ENCODE measurements around the gene CLDN20.
"Not testable (repeated sequence)": the region's sequence is repeated elsewhere in the genome, so short reads cannot be mapped to it uniquely, and the experiment has no call there.

CLDN20 gene

DNA sequence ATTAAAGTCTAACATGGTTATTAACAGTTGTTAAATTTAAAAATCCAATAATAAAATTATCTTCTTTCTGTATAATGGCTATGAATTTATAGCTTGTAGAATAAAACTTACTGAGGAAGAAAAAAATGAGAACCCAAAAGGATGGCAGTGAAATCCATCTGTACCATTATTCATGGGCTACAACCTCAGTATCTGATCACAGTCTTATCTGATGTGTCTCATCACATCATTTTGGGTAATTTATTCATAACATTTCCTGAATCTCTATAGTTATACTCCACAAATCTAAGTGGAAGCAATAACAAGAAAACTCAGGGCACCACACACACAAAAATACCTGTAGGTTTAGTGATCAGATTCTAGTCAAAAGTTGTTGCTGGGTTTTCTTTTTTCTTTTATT, 7.3 kb downstream of the CLDN20 start:
- no peak for DNase-seq

DNA sequence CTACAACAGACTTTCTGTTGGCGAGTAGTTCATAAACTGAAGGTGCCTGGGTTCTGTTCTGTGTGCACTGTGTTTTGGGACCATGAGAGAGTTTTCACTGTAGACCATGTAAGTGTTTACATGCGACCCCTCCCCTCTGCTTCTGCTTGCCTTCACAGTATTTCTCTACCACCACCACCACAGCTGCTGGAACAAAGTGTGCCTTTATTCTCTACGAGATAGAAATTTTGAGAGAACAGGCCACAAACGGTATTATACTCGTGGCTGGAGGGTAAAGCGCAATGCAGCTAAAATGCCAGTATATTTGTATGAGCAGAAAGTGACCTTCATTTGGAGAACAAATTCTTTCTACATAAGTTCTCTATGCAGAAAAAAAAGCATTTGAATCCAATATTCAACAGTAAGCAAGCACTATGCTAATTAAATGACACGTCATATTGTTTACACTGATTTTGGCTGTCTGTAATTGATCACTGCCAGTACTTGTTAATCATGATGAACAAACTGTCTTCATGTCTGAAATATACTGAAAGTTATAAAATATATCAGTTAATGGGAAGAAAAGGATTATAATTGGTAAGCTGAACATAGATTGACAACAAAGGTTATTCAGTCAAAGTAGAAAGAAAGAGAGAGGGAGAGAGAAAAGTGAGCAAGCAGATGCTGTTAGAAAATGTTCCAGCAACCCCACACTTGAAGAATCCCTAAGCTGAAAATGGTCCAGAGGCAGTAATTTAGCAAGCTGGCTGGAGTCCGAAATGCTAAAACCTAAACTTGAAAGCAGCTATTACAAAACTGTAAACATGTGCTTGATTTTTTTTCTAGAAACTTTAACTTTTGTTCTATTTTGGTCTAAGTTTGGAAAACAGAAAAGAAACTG, 8.8 kb downstream of the CLDN20 start:
- DNase-seq, result no peak

DNA sequence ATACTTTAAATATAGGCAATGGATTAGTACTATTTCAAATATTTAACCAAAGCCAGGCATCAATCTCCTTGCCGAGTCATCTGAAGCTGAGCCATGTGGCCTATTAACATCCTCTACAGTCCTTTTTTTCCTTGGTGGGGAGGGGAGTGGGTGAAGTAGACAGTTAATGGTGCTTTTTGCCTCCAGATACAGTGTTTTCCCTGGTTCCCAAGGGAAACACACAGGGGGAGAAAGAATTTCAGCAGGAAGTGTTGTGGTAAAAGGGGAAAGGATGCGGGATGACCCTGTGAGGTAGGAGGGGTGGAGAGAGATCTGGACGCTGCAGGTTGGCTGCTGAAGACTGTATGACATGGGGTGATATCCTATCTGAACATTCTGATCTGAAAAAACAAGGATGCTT, 9.6 kb downstream of the CLDN20 start:
- no peak for DNase-seq

DNA sequence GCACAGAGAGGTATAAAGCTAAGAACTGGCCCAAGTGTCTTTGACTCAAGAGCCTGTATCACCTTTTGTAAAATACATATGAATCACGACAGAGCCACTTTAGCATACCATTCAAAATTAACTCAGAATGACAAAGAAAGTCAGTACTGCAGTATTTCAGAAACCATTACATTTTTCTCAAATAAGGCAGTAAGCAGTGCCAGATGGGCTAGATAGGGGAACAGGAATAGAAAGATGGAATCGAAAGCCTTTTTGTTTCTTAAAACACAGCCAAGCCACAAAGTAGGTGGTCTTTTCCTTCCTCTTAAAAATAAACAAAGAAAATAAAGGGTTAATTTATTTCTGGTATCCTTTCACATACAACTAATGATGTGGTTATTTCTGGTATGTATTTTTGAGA, 10.3 kb downstream of the CLDN20 start:
- DNase-seq, result no peak

DNA sequence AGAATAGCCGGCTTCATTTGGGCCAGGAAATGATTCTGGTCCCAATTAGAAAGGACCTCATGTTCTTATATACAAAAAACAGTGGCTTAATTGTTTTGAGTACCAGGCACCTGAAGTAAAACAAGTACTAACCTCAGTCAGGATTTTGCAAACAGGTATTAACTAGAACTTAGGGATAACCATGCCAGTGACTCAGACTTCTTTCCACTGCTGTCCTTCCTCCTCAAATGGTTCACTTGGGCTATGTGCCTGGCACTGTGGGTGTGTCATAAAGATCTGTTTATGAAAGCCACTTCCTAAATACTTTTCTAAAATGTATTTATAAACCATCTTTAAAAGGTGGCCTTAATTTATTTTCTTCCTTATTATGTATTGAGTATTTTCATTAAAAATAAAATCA, 10.7 kb downstream of the CLDN20 start:
- DNase-seq, result no peak

DNA sequence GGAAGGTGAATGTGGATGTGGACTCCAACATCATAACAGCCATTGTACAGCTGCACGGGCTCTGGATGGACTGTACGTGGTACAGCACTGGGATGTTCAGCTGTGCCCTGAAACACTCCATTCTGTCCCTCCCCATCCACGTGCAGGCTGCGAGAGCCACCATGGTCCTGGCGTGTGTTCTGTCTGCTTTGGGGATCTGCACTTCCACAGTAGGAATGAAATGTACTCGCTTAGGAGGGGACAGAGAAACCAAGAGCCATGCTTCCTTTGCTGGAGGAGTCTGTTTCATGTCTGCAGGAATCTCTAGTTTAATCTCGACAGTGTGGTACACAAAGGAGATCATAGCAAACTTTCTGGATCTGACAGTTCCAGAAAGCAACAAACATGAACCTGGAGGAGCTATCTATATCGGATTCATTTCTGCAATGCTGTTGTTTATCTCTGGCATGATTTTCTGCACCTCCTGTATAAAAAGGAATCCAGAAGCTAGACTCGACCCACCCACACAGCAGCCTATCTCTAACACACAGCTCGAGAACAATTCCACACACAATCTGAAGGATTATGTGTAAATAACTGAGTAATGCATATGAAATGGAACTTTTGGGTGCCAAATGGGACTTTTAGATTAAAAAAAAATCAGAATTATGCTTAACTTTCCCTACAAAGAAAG, 12.1 kb downstream of the CLDN20 start:
- no peak for DNase-seq

DNA sequence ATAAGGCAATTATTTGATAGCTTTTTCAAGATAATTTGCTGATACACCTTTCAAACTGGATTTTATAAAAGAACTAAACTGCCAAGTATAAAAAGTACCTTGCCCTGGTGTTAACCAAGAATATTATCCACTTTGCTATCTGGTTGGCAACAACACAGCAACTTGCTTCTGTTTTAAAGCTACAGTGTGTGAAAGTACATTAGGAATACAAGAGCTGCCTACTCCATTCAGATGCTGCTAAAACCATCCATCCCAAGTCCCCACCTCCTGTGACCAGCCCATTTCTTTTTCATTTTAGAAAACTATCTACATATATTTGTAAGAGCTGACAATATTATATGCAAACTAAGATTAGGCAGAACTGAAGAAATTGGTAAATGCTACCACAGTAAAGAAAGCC, 12.8 kb downstream of the CLDN20 start:
- no peak for DNase-seq

DNA sequence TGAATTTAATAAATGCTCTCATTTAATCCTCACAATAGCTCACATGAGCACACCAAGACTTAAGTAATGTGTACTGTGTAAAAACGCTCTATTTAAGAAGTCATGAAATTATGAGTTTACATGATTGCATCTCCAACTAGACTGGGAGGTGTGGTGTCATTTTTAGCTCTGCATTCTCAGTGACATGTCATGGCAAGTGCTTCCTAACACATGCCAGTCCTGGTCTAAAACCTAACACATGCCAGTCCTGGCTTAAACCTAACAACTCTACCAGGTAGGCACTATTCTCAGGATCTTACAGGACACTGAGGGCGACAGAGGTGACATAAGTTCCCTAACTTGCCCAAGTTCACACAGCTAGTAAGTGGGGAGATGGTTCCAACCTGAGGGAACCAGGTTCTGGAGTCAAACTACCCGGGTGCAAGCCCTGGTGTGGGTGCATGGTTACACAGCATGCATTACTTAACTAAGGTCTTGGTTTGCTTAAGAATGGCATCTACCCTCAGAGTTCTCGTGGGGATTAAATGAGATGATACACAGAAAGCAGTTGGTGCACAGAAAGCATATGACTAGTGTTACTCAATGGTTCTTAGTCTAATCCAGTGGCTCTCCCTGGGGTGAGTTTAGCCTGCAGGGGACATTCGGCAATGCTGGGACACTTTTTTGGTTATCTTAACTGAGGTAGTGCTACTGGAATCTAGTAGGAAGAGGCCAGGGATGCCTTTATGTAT, 14.7 kb downstream of the CLDN20 start:
- DNase-seq, result no peak

DNA sequence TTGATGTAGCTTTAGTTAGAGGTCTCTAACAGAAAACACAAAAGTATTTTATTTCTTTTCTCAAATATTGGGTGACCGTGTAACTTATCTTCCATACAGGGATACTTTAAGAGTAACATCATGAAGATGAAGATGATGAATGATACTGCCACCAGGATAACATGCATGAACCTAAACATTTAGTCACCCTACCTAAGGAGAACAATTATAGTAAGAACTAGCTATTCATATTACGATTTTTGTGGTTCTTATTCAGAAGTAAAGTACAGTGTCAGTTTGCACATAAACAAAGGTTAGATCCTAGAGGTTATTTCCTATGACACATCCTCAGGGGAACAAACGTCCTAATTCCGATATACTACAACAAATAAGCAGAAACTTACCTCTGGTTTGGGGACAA, 21.0 kb downstream of the CLDN20 start:
- DNase-seq, result no peak

DNA sequence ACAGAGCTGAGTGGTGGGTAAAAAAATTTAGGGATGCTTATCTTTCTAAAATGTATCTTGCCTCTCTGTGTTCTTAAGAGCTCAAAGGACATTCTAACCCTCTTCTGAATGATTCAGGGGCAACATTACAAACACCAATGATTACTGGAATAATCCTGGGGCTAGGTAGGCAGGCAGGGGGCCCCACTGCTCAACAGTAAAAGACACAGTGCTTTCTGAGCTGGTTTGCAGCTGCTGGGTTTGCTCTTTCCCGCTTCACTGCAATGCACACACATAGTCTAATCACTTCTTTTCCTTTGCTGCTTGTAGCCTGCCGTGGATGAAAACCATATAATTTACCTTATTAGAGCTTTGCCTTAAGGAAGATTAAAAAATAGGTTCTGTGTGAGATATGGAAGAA, 23.9 kb downstream of the CLDN20 start:
- peak; percentile 5 for DNase-seq

DNA sequence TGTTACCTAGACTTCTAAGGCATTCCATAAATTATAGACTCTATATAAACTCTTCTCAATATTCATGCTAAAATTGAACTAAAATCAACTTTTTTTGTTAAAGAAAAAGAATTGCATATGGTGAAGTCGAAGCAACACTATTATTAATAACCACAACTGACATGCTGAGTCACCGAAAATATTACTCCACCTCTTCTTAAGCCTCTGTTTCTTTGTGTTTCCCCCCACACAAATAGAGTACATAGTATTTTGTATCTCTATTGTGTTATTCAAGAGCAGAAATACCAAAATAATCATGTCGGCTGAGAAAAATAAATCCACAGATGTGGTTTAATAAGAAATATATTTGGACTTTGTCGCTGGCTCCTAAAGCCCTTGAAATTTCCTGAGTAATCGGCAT, 26.7 kb downstream of the CLDN20 start:
- DNase-seq, result no peak

DNA sequence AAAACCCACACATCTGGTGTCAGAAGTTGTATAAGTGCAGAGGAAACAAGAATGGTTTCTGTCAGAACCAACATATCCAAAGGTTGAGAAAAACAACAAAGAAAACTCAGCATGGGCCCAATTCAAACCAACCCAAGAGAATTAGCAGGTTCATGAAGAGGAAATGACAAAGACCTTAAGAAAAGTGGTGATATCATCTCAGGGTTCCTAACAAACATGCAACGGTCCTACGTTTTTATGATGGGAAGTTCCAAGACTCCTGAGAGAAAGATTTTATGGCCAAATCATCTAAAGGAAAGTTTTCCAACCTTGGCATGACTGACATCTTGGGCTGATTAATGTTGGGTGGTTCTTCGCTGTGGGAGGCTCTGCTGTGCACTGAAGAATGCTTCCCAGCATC, 27.5 kb downstream of the CLDN20 start:
- no peak for DNase-seq

DNA sequence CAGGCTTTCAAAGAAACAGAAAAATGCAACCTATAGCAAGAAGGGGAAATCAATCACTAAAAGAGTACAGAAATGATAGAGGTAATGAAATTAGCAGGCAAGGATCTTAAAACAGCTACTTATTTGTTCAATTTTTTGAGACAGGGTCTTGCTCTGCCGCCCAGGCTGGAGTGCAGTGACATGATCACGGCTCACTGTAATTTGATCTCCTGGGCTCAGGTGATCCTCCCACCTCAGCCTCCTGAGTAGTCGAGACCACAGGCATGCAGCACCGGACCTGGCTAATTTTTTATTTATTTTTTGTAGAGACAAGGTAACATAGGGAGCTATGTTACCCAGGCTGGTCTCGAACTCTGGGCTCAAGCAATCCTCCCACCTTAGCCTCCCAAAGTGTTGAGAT, 28.9 kb downstream of the CLDN20 start:
- no peak for DNase-seq

DNA sequence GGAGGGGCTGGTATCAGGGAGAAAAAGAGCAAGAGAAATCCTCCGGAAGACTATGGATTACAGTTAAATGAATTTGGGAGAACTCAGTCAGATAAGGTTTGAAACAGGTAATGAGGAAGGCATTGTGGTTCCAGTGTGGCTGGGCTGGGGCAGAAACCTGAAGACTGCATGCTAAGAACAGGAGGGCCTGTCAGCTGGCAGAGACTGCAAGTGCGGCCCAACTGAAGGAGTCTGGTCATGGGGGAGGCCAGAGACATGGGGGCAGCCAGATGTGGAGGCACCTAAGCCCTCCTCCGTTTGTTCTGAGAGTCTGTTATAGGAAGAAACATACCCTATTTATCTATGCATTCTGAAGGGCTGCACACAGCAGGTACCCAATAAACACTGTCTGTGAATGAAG, 33.9 kb downstream of the CLDN20 start:
- no peak for DNase-seq

DNA sequence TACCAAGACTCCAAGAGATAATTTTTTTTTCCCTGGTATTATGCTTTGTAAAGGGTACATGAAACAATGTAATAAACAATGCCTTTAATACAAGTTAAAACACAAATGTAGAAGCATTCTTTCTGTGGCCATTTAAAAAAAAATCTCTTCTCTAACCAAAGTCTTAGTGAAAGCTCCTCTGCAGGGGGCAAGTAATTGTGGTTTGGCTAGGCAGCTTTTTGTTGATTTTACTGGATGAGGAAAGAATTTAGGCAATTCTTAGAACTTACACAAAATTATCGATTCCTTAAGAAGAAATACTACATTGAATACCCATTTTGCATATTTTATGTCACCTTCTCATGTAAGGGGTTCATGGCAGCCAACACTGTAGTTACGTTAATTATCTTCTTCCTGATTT, 38.1 kb downstream of the CLDN20 start:
- no peak for DNase-seq

DNA sequence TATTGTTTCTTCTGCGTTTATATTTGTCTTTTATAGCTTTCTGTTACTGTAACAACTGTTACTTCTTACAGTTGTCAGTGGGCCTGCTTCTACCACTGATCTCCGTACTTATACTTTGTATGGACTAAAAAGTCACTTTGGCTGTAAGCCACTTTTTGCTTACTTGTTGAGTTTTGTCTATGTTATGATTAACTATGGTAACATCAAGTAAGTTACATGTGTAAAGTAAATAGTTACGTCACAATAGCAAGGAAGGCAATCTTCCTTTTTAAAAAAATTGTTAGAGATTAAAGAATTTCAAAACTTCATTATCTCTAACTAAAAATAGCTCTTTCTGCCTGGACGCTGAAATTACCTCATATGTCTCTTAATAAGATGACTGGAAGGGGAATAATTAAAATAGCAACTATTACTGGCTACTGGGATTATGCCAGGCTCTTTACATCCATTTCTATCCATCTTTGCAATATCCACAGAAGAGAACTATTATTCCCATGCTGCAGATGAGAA, 39.6 kb downstream of the CLDN20 start:
- DNase-seq, result no peak

DNA sequence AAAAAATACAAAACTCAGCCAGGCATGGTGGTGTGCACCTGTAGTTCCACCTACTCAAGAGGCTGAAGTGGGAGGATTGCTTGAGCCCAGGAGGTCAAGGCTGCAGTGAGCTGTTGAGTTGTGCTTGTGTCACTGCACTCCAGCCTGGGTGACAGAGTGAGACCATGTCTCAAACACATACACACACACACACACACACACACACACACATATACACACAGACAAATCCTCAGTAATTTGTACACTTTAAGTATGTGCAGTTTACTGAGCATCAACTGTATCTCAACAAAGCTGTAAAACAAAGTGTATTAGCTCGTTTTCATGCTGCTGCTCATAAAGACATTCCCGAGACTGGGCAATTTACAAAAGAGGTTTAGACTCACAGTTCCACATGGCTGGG, 43.1 kb downstream of the CLDN20 start:
- DNase-seq, result no peak

DNA sequence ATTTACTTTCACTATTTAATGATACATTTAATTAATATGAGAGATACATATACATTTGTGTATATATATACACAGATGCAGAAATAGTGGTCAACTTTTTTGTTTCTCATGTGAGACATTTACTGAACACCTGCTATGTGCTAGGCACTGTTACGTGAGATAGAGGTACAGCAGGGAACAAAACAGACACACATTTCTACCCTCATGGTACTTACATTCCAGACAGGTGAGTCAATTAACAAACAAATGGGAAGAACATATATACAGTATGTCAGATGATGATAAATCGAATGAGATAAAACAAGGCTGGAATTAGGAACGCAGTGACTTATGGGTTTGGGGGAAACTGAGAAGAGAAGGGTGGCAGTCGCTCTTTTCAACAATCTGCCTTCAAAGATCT, 45.3 kb downstream of the CLDN20 start:
- no peak for DNase-seq

DNA sequence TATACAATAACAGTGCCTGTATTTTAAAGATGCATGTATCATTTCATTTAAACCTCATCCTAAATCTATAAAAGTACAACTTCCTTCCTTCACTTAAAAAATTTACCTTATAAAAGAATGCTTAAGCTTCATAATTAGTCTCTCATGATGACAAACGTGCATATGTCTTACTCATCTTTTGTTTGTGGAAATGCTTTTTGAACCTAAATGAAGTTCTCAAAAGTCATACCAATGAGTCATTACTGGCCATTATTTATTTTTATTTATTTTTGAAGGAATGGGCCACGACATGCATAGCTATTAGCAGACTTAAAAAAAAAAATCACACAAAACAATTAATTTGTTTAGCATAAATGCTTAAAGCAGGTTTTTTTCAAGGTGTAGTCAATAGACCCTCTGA, 46.8 kb downstream of the CLDN20 start:
- no peak for DNase-seq

DNA sequence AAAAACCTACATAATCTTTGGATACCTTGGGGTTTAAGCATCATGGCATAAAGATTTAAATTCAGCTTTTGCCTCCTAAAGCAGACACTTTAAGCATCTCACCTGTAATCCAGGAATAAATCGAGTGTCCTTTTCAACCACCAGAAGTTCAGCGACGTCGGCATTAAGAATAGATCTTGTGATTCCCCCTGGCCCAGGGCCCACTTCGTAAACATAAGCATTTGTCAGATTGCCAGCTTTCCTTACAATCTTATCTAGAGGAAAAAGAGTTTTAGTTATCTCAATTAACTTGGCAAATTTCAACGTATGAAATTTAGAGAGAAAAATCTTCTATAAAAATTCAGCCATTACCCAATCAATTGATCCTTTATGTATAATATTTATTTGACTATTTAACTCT, 47.3 kb downstream of the CLDN20 start:
- DNase-seq, result no peak

DNA sequence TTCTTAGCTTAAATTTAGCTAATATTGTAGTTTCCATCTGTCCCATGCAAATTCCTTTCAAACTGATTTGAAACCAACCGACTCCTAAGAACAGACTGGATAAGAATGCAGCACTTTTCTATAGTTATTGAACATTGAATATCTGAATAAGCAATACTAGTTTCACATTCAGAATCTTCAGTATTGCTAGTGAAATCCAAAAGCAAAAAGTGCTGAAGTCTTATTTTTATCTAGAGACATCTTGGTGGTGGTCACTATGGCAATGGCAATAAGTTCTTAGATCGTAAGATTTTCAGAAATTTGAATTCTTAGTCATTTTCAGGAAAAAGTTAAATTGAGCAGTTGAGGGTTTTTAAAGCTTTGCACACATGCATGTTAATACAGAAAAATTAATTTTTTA, 47.8 kb downstream of the CLDN20 start:
- no peak for DNase-seq

DNA sequence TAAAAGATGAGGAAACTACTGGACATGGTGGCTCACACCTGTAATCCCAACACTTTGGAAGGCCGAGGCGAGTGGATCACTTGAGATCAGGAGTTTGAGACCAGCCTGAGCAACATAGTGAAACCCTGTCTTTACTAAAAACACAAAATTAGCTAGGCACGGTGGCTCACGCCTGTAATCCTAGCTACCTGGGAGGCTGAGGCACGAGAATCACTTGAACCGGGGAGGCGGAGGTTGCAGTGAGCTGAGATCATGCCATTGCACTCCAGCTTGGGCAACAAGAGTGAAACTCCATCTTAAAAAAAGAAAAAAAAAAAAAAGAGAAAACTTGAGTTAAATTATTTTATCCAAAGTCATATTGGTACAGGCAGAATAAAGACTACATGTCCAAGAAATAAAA, 49.1 kb downstream of the CLDN20 start:
- DNase-seq, result not testable (repeated sequence)

DNA sequence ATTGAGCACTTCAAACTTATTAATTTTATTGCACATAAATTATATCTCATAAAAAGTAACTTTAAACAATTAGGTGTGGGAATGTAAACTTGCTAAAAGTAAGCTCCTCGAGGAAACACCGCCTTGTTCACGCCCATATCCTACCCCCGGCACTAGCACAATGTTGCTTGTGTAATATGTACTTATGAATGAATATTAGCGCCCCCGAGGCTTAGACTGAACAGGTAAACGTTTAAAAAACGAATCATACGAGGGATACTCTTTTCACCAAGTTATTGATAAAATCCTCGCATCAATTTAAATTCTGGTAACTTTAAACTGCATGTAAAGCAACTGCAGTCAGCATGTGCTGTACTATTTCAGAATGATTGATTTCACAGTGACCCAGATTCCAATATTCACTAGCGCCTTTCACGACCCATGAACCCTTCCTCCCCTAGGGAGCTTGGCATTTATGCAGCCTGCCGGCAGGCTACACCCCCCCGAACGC, 49.8 kb downstream of the CLDN20 start:
- peak; percentile 15 for DNase-seq

Data from NCI-H510A treated with DMSO at 0.1 percent for 48 hours (cell line).